HG03457 (cell line): ENCODE results near the gene DEK.
"Not testable (repeated sequence)": the region's sequence is repeated elsewhere in the genome, so short reads cannot be mapped to it uniquely, and the experiment has no call there.

Experiments used
- ATAC-seq: cut with Tn5 transposase; IDR thresholded peaks from one replicate; pipeline ENCODE4 v1.9.1; 2021; ENCODE audit warnings: moderate number of reproducible peaks; ENCODE audit not compliant: unreplicated experiment

DEK gene

GRCh38 chr6:18207949-18208348 is 56.4 kb downstream of the DEK start:
- ATAC-seq: no peak

- no peak for ATAC-seq
Measured at GRCh38 chr6:18207438-18207837, 56.9 kb downstream of the DEK start.

- no peak for ATAC-seq
Measured at GRCh38 chr6:18206591-18206990, 57.7 kb downstream of the DEK start.

GRCh38 chr6:18204691-18205090 is 59.6 kb downstream of the DEK start:
- no peak for ATAC-seq

- no peak for ATAC-seq
Measured at GRCh38 chr6:18203786-18204185, 60.5 kb downstream of the DEK start.

- no peak for ATAC-seq
Measured at GRCh38 chr6:18192026-18192425, 72.3 kb downstream of the DEK start.

GRCh38 chr6:18189196-18189595 is 75.1 kb downstream of the DEK start:
- no peak for ATAC-seq

- ATAC-seq: no peak
Measured at GRCh38 chr6:18187701-18188100, 76.6 kb downstream of the DEK start.

GRCh38 chr6:18186540-18187250 is 77.6 kb downstream of the DEK start:
- no peak for ATAC-seq

GRCh38 chr6:18186033-18186432 is 78.3 kb downstream of the DEK start:
- ATAC-seq: no peak

GRCh38 chr6:18185624-18186023 is 78.7 kb downstream of the DEK start:
- ATAC-seq: no peak

GRCh38 chr6:18183766-18184165 is 80.6 kb downstream of the DEK start:
- ATAC-seq: no peak

- ATAC-seq: no peak
Measured at GRCh38 chr6:18182568-18182967, 81.8 kb downstream of the DEK start.

GRCh38 chr6:18179770-18180356 is 84.5 kb downstream of the DEK start:
- ATAC-seq: no peak

GRCh38 chr6:18178960-18179615 is 85.2 kb downstream of the DEK start:
- no peak for ATAC-seq

- ATAC-seq: no peak
Measured at GRCh38 chr6:18177286-18177965, 86.9 kb downstream of the DEK start.

- ATAC-seq: not testable (repeated sequence)
Measured at GRCh38 chr6:18176198-18176597, 88.1 kb downstream of the DEK start.
